Upper lobe of right lung (tissue), 1 donor: ENCODE measurements around the gene RSRC1. TPM values are rescaled to one million over a fixed set of nuclear protein-coding genes. Genes with fewer than 3 reads are reported as not detected.

Experiments used
- ATAC-seq: fragments of 200-7000 bp; cut with Tn5 transposase; one replicate; pipeline ENCODE4 v1.9.1; 2020; ENCODE audit warnings: mild to moderate bottlenecking, moderate library complexity
- DNase-seq: peaks from one replicate; pipeline ENCODE4 v3.0.0-alpha.2; 2020
- H3K27ac ChIP-seq: fragments of 200-600 bp; one replicate; pipeline ENCODE4 v1.8.0; 2022
- H3K27me3 ChIP-seq: fragments of 200-600 bp; one replicate; pipeline ENCODE4 v1.8.0; 2022; ENCODE audit warnings: mild to moderate bottlenecking
- H3K36me3 ChIP-seq: fragments of 200-600 bp; one replicate; pipeline ENCODE4 v1.8.0; 2022
- H3K4me1 ChIP-seq: fragments of 200-600 bp; one replicate; pipeline ENCODE4 v1.8.0; 2022
- H3K4me3 ChIP-seq: fragments of 200-600 bp; one replicate; pipeline ENCODE4 v1.8.0; 2022; ENCODE audit warnings: mild to moderate bottlenecking
- H3K9me3 ChIP-seq: fragments of 200-600 bp; one replicate; pipeline ENCODE4 v1.8.0; 2022
- intact Hi-C: fragments of 100-400 bp; cut with DNase I; formaldehyde crosslinking; loops from one replicate; pipeline ENCODE4 v1.11.0; 2022
- total RNA-seq: library from RNA; stranded (reverse); fragmentation: NEBNext Ultra II Directional; extraction: Animal tissue kit (Norgen Biotek cat#: 25700); gene quantifications from one replicate; pipeline ENCODE4 v1.2.1, GENCODE V29; 2021
- TF ChIP-seq, protein P1 (sequence below): fragments of 200-600 bp; IDR thresholded peaks from one replicate; pipeline ENCODE4 v1.8.0; 2022; ENCODE audit warnings: antibody characterized with exemption
- donor health status: DM: no; HTN: yes; CAD: no; lungs with severe emphysema.

The RSRC1 gene
- total RNA-seq, 1 donor from 2014 or later, result 28.1 TPM

DNA sequence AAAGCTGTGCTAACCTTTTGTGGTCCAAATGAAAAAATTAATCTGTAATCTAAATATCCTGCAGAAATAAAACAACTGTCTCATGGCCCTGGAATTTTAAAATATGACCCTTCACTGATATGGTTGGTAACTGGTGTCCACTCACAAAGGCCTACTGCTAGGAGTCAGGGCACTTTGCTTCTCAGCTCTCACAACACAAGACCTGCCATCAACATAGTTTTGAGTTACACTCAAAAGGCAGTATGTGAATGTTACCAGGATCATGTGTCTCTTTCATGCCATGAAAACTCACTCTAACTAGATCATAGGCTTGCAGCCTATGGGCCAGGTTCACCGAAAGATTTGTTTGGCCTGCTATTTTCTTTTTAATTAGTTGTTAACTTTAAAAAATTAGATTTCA lies 451.1 kb downstream of the RSRC1 start:
- H3K27ac ChIP-seq, result no peak overlapping the region
- DNase-seq, result no peak
- H3K4me3 ChIP-seq, result no peak overlapping the region
- no peaks in the 10 kb centered on the region for H3K27me3 ChIP-seq
- H3K36me3 ChIP-seq, result no peaks in the 10 kb centered on the region
- ATAC-seq, result no peak
- no peaks in the 10 kb centered on the region for H3K9me3 ChIP-seq
- TF ChIP-seq, protein P1, sequence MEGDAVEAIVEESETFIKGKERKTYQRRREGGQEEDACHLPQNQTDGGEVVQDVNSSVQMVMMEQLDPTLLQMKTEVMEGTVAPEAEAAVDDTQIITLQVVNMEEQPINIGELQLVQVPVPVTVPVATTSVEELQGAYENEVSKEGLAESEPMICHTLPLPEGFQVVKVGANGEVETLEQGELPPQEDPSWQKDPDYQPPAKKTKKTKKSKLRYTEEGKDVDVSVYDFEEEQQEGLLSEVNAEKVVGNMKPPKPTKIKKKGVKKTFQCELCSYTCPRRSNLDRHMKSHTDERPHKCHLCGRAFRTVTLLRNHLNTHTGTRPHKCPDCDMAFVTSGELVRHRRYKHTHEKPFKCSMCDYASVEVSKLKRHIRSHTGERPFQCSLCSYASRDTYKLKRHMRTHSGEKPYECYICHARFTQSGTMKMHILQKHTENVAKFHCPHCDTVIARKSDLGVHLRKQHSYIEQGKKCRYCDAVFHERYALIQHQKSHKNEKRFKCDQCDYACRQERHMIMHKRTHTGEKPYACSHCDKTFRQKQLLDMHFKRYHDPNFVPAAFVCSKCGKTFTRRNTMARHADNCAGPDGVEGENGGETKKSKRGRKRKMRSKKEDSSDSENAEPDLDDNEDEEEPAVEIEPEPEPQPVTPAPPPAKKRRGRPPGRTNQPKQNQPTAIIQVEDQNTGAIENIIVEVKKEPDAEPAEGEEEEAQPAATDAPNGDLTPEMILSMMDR, result no peak
- H3K4me1 ChIP-seq, result no peaks in the 10 kb centered on the region
- intact Hi-C loops, result no loop called here

DNA sequence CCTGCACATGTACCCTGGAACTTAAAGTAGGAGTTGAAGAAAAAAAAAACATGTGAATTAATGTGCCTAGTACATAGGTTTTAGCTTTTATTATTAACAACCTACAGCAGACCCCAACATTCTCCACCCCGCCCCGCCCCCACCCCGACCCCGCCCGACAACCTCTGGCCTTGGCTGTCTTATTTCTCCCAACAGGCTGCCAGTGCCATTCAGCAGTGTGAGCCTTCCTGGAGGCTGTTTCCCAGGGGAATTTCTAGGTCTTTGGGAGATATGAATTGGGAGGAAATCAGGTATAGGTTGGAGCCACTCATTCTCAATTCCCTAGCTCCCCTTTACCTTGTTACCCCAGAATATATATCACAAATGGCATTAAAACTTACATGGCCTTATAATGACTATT lies 452.8 kb downstream of the RSRC1 start:
- Histone ChIP-seq H3K36me3 (no peaks in the 10 kb centered on the region), H3K9me3 (no peaks in the 10 kb centered on the region), H3K4me3 (no peak overlapping the region), H3K4me1 (no peaks in the 10 kb centered on the region), H3K27me3 (no peaks in the 10 kb centered on the region), H3K27ac (no peak overlapping the region)
- TF ChIP-seq, protein P1, result no peak
- no peak for ATAC-seq
- DNase-seq, result no peak
- intact Hi-C loops, result no loop called here

DNA sequence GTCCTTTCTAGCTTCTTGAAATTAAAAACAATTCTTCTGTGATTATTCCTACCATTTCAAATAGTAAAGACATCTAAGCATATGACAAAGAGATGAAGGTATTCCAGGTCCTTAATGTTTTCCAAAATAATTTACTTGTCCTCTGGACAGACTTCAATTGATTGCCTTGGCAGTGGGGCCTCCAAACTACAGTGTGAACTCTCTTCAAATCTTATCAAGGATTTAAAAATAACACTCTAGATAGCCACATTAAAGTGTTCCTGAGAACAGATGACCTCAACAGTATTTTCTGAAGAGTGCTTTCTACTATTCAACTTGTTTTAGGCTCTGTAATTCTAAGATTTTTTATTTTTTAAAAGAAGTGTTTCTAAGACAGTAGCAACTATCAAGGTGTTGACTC lies 453.2 kb downstream of the RSRC1 start:
- TF ChIP-seq, protein P1, result no peak
- Histone ChIP-seq H3K4me3 (no peak overlapping the region), H3K36me3 (no peaks in the 10 kb centered on the region), H3K9me3 (no peaks in the 10 kb centered on the region), H3K27ac (no peak overlapping the region), H3K4me1 (no peaks in the 10 kb centered on the region), H3K27me3 (no peaks in the 10 kb centered on the region)
- ATAC-seq, result no peak
- intact Hi-C loops, result no loop called here
- DNase-seq, result no peak

DNA sequence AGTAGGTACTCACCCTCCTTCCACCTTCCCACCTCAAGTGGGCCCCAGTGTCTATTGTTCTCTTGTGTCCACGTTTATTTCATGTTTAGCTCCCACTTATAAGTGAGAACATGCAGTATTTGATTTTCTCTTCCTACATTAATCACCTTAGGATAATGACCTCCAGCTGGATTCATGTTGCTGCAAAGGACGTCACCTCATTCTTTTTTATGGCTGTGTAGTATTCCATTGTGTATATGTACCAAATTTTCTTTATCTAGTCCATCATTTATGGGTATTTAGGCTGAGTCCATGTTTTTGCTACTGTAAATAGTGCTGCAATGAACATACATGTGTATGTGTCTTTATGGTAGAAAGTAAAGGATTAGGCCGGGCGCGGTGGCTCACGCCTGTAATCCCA lies 455.2 kb downstream of the RSRC1 start:
- Histone ChIP-seq H3K27me3 (no peaks in the 10 kb centered on the region), H3K27ac (no peak overlapping the region), H3K36me3 (no peaks in the 10 kb centered on the region), H3K4me1 (no peaks in the 10 kb centered on the region), H3K4me3 (no peak overlapping the region), H3K9me3 (no peaks in the 10 kb centered on the region)
- ATAC-seq (no peak), DNase-seq (no peak)
- TF ChIP-seq, protein P1, result no peak
- intact Hi-C loops, result no loop called here

DNA sequence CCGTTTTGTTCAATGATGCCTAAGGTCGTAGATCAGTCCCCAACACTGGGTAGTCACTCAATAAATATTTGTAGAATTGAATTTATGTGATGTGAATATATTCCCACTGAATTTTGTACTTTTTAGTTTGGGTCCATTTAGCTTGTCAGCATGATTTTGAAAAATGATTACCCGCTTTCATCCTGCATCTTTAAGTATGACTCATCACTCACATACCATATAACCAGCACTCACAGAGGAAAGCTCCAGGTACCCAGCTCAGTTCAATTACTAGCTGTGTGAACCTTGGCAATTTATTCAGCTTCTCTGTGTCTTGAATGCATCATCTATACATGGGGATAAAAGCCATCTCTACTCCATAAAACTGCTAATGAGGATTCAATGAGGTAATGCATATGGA lies 458.9 kb downstream of the RSRC1 start:
- no peaks in the 10 kb centered on the region for H3K27me3 ChIP-seq
- ATAC-seq (no peak), DNase-seq (no peak)
- intact Hi-C loops, result no loop called here
- H3K4me3 ChIP-seq, result no peak overlapping the region
- no peaks in the 10 kb centered on the region for H3K9me3 ChIP-seq
- TF ChIP-seq, protein P1, result no peak
- no peak overlapping the region for H3K27ac ChIP-seq
- no peaks in the 10 kb centered on the region for H3K4me1 ChIP-seq
- no peaks in the 10 kb centered on the region for H3K36me3 ChIP-seq

DNA sequence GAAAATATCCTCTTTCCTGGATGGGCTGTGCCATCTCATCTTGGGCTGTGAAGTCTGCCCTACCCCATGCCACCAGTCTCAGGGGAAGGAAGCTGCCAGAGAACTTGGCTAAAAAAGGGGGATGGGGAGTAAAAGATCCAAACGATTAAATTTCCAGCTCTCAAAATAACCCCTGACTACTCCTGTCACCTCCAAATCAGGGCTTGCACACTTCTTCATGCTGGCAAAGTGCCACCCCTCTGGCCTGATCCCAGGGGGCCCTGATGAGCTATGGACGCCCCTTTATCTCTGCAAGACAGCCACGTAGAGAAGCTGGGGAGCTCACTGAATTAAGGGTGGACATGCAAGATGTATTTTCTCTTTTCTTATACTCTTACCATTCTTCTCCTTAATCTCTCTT lies 459.9 kb downstream of the RSRC1 start:
- TF ChIP-seq, protein P1, result no peak
- intact Hi-C loops, result no loop called here
- Histone ChIP-seq H3K27me3 (no peaks in the 10 kb centered on the region), H3K4me1 (no peaks in the 10 kb centered on the region), H3K9me3 (no peaks in the 10 kb centered on the region), H3K4me3 (no peak overlapping the region), H3K36me3 (no peaks in the 10 kb centered on the region), H3K27ac (no peak overlapping the region)
- ATAC-seq, result no peak
- DNase-seq, result no peak
